ENCODE data around the gene HYLS1. TPM values are rescaled to one million over a fixed set of nuclear protein-coding genes. Genes with fewer than 3 reads are reported as not detected.

The HYLS1 gene
- total and polyA plus RNA-seq, 10 of the 15 experiments (the other 5 are each of a cell fraction or from before 2014, with no cell fraction given): 11.7 to 35.1 (median 17.6) TPM

- TF ChIP-seq EED (IDR thresholded peaks at IDR 0.05; ENCODE audit: low read depth): no peak
- TF ChIP-seq HCFC1 (IDR thresholded peaks at IDR 0.05; ENCODE audit: low read length): no peak
- no peak for TF ChIP-seq NFXL1 (IDR thresholded peaks at IDR 0.05; ENCODE audit: borderline replicate concordance)
- no peak for TF ChIP-seq RAD51 (IDR thresholded peaks at IDR 0.05)
These were observed 59.4 kb downstream of the HYLS1 start (continued) for GRCh38 chr11:125946712-125947418.

GRCh38 chr11:125947419-125948277 is 60.2 kb downstream of the HYLS1 start:
- ChIA-PET CTCF (no interaction called here), SMC1A (ENCODE audit: uncharacterized antibody, unreplicated experiment) (no interaction called here), POLR2A (no interaction called here), RAD21 (ENCODE audit: unreplicated experiment) (no interaction called here)
- no peak overlapping the region for H3K4me2 ChIP-seq (ENCODE audit: control insufficient read depth, insufficient read depth)
- H3K9ac ChIP-seq (ENCODE audit: control insufficient read depth, insufficient read depth, low read length): no peak overlapping the region
- no peaks in the 10 kb centered on the region for H3K36me3 ChIP-seq (ENCODE audit: control insufficient read depth in 2 of 2, insufficient read depth in 2 of 2, low read length in 1 of 2)
- H3K4me1 ChIP-seq (ENCODE audit: control insufficient read depth, insufficient read depth, low read length): no peaks in the 10 kb centered on the region
- H3K27me3 ChIP-seq (replicated peaks in 1 of 2; ENCODE audit: control insufficient read depth in 2 of 2, insufficient read depth in 2 of 2, low read length in 1 of 2): no peaks in the 10 kb centered on the region; a peak in 1 of 4 replicates
- H2AFZ ChIP-seq (ENCODE audit: control insufficient read depth, low read depth, low read length): no peak overlapping the region
- no peak for ATAC-seq
- no peaks in the 10 kb centered on the region for H3K79me2 ChIP-seq (ENCODE audit: control insufficient read depth, insufficient read depth, low read length)
- H3K9me3 ChIP-seq (replicated peaks; ENCODE audit: control insufficient read depth, insufficient read depth, low read length): no peaks in the 10 kb centered on the region
- no peak overlapping the region for H3K27ac ChIP-seq (ENCODE audit: control insufficient read depth, insufficient read depth)
- DNase-seq (ENCODE audit: low read depth, low spot score): no peak
- no peaks in the 10 kb centered on the region for H4K20me1 ChIP-seq (ENCODE audit: control insufficient read depth, insufficient read depth)
- 30% methylated on average over 19 of the region's 24 CpGs for WGBS (ENCODE audit: insufficient coverage, insufficient replicate concordance, low lambda C conversion rate, missing lambda C conversion rate)
- H3K4me3 ChIP-seq: no peak overlapping the region
- intact Hi-C loops (cut with micrococcal nuclease; ENCODE audit: unreplicated experiment): no loop called here
- FAIRE-seq: no peak
- no TSS peak for BruUV-seq (replicated peaks)
- in situ Hi-C loops (cut with MboI): no loop called here
- TF ChIP-seq SUZ12 (IDR thresholded peaks at IDR 0.05; ENCODE audit: unreplicated experiment): no peak
- no peak for TF ChIP-seq RAD21 (IDR thresholded peaks at IDR 0.05; ENCODE audit: insufficient read depth, low read depth, low read length)
- TF ChIP-seq RELA (IDR thresholded peaks at IDR 0.05; ENCODE audit: borderline replicate concordance, partially characterized antibody): no peak
- TF ChIP-seq KDM1A (IDR thresholded peaks at IDR 0.05; ENCODE audit: borderline replicate concordance): no peak
- TF ChIP-seq FOXM1 (IDR thresholded peaks at IDR 0.05; ENCODE audit: low read depth, low read length): no peak
- no peak for TF ChIP-seq HDGF (IDR thresholded peaks at IDR 0.05)
- TF ChIP-seq MLLT1 (IDR thresholded peaks at IDR 0.05): no peak
- TF ChIP-seq FOS (IDR thresholded peaks at IDR 0.05; ENCODE audit: borderline replicate concordance, extremely low read depth, insufficient read length): no peak
- TF ChIP-seq ZSCAN29 (IDR thresholded peaks at IDR 0.05): no peak
- TF ChIP-seq, protein P1, sequence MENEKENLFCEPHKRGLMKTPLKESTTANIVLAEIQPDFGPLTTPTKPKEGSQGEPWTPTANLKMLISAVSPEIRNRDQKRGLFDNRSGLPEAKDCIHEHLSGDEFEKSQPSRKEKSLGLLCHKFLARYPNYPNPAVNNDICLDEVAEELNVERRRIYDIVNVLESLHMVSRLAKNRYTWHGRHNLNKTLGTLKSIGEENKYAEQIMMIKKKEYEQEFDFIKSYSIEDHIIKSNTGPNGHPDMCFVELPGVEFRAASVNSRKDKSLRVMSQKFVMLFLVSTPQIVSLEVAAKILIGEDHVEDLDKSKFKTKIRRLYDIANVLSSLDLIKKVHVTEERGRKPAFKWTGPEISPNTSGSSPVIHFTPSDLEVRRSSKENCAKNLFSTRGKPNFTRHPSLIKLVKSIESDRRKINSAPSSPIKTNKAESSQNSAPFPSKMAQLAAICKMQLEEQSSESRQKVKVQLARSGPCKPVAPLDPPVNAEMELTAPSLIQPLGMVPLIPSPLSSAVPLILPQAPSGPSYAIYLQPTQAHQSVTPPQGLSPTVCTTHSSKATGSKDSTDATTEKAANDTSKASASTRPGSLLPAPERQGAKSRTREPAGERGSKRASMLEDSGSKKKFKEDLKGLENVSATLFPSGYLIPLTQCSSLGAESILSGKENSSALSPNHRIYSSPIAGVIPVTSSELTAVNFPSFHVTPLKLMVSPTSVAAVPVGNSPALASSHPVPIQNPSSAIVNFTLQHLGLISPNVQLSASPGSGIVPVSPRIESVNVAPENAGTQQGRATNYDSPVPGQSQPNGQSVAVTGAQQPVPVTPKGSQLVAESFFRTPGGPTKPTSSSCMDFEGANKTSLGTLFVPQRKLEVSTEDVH (IDR thresholded peaks at IDR 0.05; ENCODE audit: low read depth, partially characterized antibody): no peak
